ENCODE measurements around the gene TMEM175.

TMEM175 gene

GRCh38 chr4:906339-907102, 25.7 kb upstream of the TMEM175 start:
- TF ChIP-seq CTCF (IDR thresholded peaks at IDR 0.05; ENCODE audit: low read depth, low read length) = no peak
- DNase-seq (ENCODE audit: extremely low read depth, low read depth) = no peak

- no peak for TF ChIP-seq CTCF (IDR thresholded peaks at IDR 0.05; ENCODE audit: low read depth, low read length)
- DNase-seq (ENCODE audit: extremely low read depth, low read depth) = no peak
Measured at GRCh38 chr4:907103-907400, 25.2 kb upstream of the TMEM175 start.

- no peak for TF ChIP-seq CTCF (IDR thresholded peaks at IDR 0.05; ENCODE audit: low read depth, low read length)
- DNase-seq (ENCODE audit: extremely low read depth, low read depth) = no peak
Measured at GRCh38 chr4:907691-908425, 24.4 kb upstream of the TMEM175 start.

- no peak for DNase-seq (ENCODE audit: extremely low read depth, low read depth)
- TF ChIP-seq CTCF (IDR thresholded peaks at IDR 0.05; ENCODE audit: low read depth, low read length) = no peak
Measured at GRCh38 chr4:909131-909571, 23.1 kb upstream of the TMEM175 start.

- no peak for TF ChIP-seq CTCF (IDR thresholded peaks at IDR 0.05; ENCODE audit: low read depth, low read length)
- DNase-seq (ENCODE audit: extremely low read depth, low read depth) = no peak
Measured at GRCh38 chr4:909821-910220, 22.4 kb upstream of the TMEM175 start.

GRCh38 chr4:910366-911091, 21.7 kb upstream of the TMEM175 start:
- DNase-seq (ENCODE audit: extremely low read depth, low read depth) = no peak
- TF ChIP-seq CTCF (IDR thresholded peaks at IDR 0.05; ENCODE audit: low read depth, low read length) = no peak
